Testis (tissue), 3 donors: ENCODE results near the gene DIDO1. TPM values are rescaled to one million over a fixed set of nuclear protein-coding genes. Genes with fewer than 3 reads are reported as not detected.

Experiments used
- DNase-seq: peaks from one replicate; pipeline ENCODE4 v3.0.0-alpha.2; 2019
- H3K27ac ChIP-seq, 2 donors: fragments of 200-600 bp; sonication (generic); one replicate each; pipeline ENCODE4 v1.5.1; 2019
- H3K27me3 ChIP-seq: fragments of 200-600 bp; sonication (generic); one replicate; pipeline ENCODE4 v1.5.1; 2019
- H3K36me3 ChIP-seq: fragments of 200-600 bp; sonication (generic); one replicate; pipeline ENCODE4 v1.5.1; 2017; ENCODE audit warnings: low read depth; ENCODE audit errors: missing control alignments
- H3K4me1 ChIP-seq: fragments of 200-600 bp; sonication (generic); one replicate; pipeline ENCODE4 v1.5.1; 2019
- H3K4me3 ChIP-seq, 2 donors: fragments of 200-600 bp; sonication (generic); one replicate each; pipeline ENCODE4 v1.5.1; 2017 to 2019
- H3K9me3 ChIP-seq: fragments of 200-600 bp; sonication (generic); one replicate; pipeline ENCODE4 v1.5.1; 2017
- POLR2A ChIP-seq: fragments of 450-650 bp; IDR thresholded peaks from one replicate; pipeline ENCODE4 v1.6.1; 2017; ENCODE audit warnings: antibody characterized with exemption, mild to moderate bottlenecking, moderate library complexity
- WGBS, 2 donors: methylation state at CpG; one replicate each; pipeline ENCODE4 v1.1.5; 2018; 5-methylcytosine and 5-hydroxymethylcytosine counted together
- intact Hi-C: fragments of 100-400 bp; cut with DNase I; formaldehyde crosslinking; loops from one replicate; pipeline ENCODE4 v1.15.1; 2023; ENCODE audit warnings: low total_unique reads
- polyA plus RNA-seq: library from polyadenylated mRNA; stranded (reverse); fragments of 350-450 nt; fragmentation: Illumina TruSeq; extraction: RNeasy Lipid Tissue Mini Kit (QIAGEN cat#74804); gene quantifications from one replicate; pipeline ENCODE4 v1.2.3, GENCODE V29; 2014; ENCODE audit warnings: low read depth, low replicate concordance; ENCODE audit not compliant: insufficient read depth
- total RNA-seq, 2 donors: library from RNA; depleted of rRNA; stranded (reverse); fragments of >200 nt; gene quantifications; one replicate each; pipeline ENCODE4 v1.2.3, GENCODE V29; 2016
- TF ChIP-seq, protein P1 (sequence below), 3 experiments: fragments of 450-650 bp in 2 of 3; fragments of 200-600 bp in 1 of 3; sonication (generic) in 1 of 3; IDR thresholded peaks; one replicate each; pipeline ENCODE4 v1.5.1; 2016 to 2019; ENCODE audit warnings: antibody characterized with exemption in 3 of 3, mild to moderate bottlenecking in 2 of 3, moderate library complexity in 1 of 3

The DIDO1 gene
- total and polyA plus RNA-seq, 3 donors from 2014 or later, result 50.5 to 99.7 (median 98.6) TPM

DNA sequence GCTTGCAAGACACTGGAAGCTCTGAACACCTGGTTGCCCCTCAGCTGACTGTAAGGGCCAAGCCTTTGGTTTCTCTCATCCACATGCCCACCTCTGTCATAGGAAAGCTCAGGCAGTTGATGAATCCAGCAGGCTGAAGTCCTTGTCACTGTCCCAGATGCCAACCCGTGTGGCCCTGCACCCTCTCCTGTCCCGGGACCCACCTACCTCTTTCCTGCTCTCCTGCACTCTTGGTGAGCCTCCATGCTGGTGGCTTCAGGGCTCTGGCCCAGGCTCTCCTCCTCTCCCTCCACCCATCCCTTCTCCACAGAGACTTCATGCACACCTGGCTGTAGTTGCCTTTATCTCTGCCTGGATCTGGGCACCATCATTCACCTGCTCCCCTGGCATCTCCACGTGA lies 7.7 kb upstream of the DIDO1 start:
- intact Hi-C loops, result no loop called here
- 75 to 78% methylated on average over 3 of the region's 3 CpGs for WGBS, 2 donors
- TF ChIP-seq, protein P1, sequence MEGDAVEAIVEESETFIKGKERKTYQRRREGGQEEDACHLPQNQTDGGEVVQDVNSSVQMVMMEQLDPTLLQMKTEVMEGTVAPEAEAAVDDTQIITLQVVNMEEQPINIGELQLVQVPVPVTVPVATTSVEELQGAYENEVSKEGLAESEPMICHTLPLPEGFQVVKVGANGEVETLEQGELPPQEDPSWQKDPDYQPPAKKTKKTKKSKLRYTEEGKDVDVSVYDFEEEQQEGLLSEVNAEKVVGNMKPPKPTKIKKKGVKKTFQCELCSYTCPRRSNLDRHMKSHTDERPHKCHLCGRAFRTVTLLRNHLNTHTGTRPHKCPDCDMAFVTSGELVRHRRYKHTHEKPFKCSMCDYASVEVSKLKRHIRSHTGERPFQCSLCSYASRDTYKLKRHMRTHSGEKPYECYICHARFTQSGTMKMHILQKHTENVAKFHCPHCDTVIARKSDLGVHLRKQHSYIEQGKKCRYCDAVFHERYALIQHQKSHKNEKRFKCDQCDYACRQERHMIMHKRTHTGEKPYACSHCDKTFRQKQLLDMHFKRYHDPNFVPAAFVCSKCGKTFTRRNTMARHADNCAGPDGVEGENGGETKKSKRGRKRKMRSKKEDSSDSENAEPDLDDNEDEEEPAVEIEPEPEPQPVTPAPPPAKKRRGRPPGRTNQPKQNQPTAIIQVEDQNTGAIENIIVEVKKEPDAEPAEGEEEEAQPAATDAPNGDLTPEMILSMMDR (IDR thresholded peaks at IDR 0.05), result no peak
- no peak for TF ChIP-seq POLR2A
- Histone ChIP-seq H3K4me1 (peaks cover 24% of the 10 kb centered on the region), H3K27ac (no peak overlapping the region), H3K36me3 (no peaks in the 10 kb centered on the region), H3K27me3 (no peaks in the 10 kb centered on the region), H3K4me3 (no peak overlapping the region), H3K9me3 (no peaks in the 10 kb centered on the region)
- no peak for DNase-seq

DNA sequence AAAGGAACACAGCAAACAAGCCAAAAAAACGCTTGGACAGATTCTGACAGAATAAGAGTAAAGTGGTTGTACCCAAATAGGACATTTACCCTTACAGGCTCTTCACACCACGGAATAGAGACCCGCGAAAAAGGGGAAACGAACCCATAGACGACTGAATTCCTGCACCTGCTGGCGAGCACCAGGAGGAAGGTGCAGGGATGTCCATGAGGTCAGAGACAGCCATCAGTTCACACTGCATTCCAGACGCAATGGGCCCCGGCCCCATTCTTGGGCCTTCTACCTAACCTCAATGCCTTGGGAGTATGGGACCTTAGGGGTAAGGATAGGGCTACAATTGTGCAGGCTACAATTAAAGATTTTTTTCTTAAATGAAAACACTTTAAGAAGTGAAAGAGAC lies 5.2 kb upstream of the DIDO1 start:
- Histone ChIP-seq H3K36me3 (no peaks in the 10 kb centered on the region), H3K4me3 (no peak overlapping the region), H3K9me3 (no peaks in the 10 kb centered on the region), H3K27ac (no peak overlapping the region), H3K4me1 (peaks cover 36% of the 10 kb centered on the region), H3K27me3 (no peaks in the 10 kb centered on the region)
- intact Hi-C loops, result no loop called here
- 82 to 85% methylated on average over 9 of the region's 9 CpGs for WGBS, 2 donors
- no peak for DNase-seq
- TF ChIP-seq, protein P1 (IDR thresholded peaks at IDR 0.05), result no peak
- no peak for TF ChIP-seq POLR2A

DNA sequence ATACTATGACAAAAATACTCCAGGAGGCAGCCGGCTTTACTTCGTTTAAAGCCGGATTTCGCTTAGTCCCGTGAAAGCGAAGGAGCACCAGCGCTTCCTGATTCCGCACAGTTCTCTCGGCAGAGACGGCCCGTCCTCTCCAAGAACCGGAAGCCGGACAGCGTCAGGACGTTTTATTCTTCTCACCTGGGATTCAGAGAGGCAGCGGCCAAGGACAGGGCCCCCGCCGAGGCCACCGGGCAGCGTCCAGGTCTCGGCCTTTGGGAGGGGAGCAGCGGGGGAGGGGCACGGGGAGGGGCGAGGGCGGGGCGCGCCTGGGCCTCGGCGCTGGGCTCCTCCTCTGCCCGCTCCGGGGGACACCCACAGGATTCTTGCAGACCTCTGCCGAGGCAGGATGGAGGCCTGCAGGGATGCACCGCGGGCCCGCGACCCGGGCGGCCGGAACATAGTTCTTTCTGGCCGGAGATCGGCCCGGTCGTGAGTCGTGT lies 2.8 kb upstream of the DIDO1 start:
- Histone ChIP-seq H3K27ac (peak overlapping the region; percentile 69 to 86), H3K4me1 (peaks cover 38% of the 10 kb centered on the region), H3K4me3 (peak overlapping the region; percentile 40 to 64), H3K27me3 (no peaks in the 10 kb centered on the region), H3K9me3 (no peaks in the 10 kb centered on the region), H3K36me3 (no peaks in the 10 kb centered on the region)
- WGBS, 2 donors, result 1% methylated on average over 14 to 42 of the region's 44 CpGs
- intact Hi-C loops, result no loop called here
- peak; percentile 82 for DNase-seq
- TF ChIP-seq POLR2A, result no peak
- TF ChIP-seq, protein P1 (IDR thresholded peaks at IDR 0.05), result no peak

DNA sequence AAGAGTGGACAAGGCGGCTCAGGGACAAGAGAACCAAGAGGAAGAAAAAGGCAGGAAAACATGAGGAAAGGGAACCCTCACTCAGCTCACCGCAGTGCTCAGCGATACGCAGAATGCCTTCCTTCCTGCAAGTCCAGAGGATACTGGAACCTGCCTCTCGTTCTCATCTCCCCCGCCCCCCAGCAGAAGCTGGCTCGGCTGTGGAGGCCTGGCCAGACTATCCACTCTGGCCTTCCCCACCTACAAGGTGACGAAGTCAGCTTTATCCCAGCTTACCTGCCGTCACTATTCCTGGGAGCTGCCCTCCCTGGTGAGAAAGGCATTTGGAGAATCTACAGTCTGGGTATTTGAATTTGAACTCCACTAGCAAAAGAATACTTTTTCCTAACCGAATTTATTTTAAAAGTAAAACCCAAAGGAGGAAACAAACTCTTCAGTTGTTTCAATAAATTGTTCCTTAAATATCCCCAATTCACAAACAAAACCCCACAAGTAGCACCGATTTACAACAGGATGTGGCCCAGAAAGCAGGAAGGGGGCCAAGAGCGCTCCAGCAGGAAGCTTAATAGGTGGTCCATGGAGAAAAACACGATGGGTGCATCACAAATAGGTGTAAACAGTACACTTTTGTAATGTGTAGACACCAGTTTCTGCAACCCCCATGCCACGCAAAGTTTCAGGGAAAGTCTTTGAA lies 2.1 kb upstream of the DIDO1 start:
- WGBS, 2 donors, result 21 to 36% methylated on average over 14 of the region's 14 CpGs
- no peaks in the 10 kb centered on the region for H3K9me3 ChIP-seq
- no peak for DNase-seq
- intact Hi-C loops, result no loop called here
- no peak for TF ChIP-seq POLR2A
- TF ChIP-seq, protein P1 (IDR thresholded peaks at IDR 0.05), result no peak
- H3K27ac ChIP-seq, result peak overlapping the region; percentile 69 to 86
- peaks cover 43% of the 10 kb centered on the region for H3K4me1 ChIP-seq
- H3K27me3 ChIP-seq, result no peaks in the 10 kb centered on the region
- H3K4me3 ChIP-seq, result peak overlapping the region; percentile 40 to 64
- no peaks in the 10 kb centered on the region for H3K36me3 ChIP-seq
